22Rv1 (cell line): Measurements from ENCODE around the gene SLX1A.

ENCODE experiments used
- ZFX ChIP-seq: fragments of 450-650 bp; IDR thresholded peaks from 2 replicates; pipeline ENCODE4 v1.6.1; 2017; ENCODE audit warnings: antibody characterized with exemption, borderline replicate concordance
- TF ChIP-seq, protein P1 (sequence below): fragments of 450-650 bp; IDR thresholded peaks from 2 replicates; pipeline ENCODE4 v1.5.1; 2017; ENCODE audit warnings: mild to moderate bottlenecking

DNA sequence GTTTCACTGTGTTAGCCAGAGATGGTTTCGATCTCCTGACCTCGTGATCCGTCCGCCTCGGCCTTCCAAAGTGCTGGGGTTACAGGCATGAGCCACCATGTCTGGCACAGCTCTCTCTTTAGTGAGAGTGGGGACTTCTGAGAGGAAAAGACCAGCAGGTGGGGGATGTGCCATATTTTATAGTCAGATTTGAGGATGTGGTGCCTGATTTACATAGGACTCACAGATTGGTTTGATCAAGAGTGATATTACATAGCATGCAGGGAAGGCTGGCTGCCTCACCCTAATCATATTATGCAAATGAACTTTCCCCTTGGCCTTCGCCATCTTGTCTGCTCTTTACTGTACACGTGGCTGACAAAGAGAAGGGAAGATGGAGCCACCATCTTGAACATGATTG lies 42.6 kb upstream of the SLX1A start:
- TF ChIP-seq, protein P1, sequence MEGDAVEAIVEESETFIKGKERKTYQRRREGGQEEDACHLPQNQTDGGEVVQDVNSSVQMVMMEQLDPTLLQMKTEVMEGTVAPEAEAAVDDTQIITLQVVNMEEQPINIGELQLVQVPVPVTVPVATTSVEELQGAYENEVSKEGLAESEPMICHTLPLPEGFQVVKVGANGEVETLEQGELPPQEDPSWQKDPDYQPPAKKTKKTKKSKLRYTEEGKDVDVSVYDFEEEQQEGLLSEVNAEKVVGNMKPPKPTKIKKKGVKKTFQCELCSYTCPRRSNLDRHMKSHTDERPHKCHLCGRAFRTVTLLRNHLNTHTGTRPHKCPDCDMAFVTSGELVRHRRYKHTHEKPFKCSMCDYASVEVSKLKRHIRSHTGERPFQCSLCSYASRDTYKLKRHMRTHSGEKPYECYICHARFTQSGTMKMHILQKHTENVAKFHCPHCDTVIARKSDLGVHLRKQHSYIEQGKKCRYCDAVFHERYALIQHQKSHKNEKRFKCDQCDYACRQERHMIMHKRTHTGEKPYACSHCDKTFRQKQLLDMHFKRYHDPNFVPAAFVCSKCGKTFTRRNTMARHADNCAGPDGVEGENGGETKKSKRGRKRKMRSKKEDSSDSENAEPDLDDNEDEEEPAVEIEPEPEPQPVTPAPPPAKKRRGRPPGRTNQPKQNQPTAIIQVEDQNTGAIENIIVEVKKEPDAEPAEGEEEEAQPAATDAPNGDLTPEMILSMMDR, result no peak
- no peak for TF ChIP-seq ZFX
